HG02759 (cell line): ENCODE measurements around the gene GLIS2.
"Not testable (repeated sequence)": the region's sequence is repeated elsewhere in the genome, so short reads cannot be mapped to it uniquely, and the experiment has no call there.

ENCODE experiments used
- ATAC-seq: cut with Tn5 transposase; IDR thresholded peaks from one replicate; pipeline ENCODE4 v1.9.1; 2021; ENCODE audit warnings: mild to moderate bottlenecking, moderate library complexity; ENCODE audit not compliant: unreplicated experiment

GLIS2 gene

DNA sequence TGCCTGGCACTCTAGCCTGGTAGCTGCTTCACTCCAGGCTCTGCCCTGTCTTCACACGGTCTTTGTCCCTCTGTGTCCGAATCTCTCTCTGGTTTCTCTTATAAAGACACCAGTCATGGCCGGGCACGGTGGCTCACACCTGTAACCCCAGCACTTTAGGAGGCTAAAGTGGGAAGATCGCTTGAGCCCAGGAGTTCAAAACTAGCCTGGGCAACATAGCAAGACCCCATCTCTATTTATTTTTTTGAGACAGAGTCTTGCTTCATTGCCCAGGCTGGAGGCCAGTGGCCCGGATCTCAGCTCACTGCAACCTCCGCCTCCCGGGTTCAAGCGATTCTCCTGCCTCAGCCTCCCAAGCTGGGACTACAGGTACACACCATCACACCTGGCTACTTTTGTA, 17.8 kb downstream of the GLIS2 start:
- not testable (repeated sequence) for ATAC-seq

DNA sequence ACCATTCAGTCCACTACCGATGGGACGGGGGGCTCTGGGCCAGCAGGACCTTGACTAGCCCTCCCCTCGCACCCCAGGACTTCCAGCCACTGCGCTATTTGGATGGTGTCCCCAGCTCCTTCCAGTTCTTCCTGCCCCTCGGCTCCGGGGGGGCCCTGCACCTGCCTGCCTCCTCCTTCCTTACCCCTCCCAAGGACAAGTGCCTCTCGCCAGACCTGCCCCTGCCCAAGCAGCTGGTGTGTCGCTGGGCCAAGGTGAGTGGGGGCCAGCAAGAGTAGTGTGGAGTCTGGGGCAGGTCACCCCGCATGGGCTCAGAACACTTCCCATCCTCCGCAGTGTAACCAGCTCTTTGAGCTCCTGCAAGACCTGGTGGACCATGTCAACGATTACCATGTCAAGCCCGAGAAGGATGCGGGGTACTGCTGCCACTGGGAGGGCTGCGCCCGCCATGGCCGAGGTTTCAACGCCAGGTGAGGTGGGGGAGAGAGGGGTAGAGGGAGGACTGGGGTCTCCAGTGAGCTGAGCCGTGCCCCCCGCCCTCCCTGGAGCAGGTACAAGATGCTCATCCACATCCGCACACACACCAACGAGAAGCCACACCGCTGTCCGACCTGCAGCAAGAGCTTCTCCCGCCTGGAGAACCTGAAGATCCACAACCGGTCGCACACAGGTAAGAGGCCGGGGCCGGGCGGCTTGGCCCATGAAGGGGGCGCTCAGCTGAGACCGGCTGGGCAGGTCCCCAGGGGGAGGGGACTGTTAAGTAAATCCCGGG, 19.0 kb downstream of the GLIS2 start:
- ATAC-seq, result no peak

DNA sequence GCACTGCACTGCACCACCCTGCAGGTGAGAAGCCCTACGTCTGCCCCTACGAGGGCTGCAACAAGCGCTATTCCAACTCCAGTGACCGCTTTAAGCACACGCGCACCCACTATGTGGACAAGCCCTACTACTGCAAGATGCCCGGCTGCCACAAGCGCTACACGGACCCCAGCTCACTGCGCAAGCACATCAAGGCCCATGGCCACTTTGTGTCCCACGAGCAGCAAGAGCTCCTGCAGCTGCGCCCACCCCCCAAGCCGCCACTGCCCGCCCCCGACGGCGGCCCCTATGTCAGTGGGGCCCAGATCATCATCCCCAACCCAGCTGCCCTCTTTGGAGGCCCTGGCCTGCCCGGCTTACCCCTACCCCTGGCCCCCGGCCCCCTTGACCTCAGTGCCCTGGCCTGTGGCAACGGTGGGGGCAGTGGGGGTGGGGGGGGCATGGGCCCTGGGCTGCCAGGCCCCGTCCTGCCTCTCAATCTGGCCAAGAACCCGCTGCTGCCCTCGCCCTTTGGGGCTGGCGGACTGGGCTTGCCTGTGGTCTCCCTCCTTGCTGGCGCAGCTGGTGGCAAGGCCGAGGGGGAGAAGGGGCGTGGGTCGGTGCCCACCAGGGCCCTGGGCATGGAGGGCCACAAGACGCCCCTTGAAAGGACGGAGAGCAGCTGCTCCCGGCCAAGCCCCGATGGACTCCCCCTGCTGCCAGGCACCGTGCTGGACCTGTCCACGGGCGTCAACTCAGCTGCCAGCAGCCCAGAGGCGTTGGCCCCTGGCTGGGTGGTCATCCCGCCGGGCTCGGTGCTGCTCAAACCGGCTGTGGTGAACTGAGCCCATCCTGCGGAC, 21.1 kb downstream of the GLIS2 start:
- no peak for ATAC-seq

DNA sequence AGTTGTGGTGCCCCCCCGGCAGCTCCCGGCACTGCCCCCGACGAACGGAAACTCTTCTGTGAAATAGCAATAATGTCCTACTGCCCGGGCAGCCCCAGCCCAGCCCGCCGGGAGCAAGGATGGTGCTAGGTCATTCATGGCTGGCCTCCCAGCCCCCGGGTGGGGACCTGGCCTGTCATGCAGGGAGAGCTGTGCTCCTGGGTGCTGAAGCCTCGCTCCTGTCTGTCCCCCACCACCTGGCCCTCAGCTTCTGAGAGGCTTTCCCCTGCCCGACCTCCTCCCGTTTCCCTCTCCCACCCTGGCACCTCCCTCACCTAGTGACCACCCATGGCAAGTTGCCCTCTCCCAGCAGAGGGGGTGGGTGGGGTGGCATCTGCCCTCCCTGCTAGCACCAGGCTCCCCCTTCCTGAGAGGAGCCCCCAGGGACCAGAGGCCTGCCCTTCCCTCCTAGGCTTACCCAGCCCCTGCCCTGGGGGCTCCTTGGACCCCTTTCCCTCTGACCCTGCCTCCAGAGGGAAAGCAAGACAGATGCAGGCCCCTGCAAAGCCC, 21.7 kb downstream of the GLIS2 start:
- no peak for ATAC-seq

DNA sequence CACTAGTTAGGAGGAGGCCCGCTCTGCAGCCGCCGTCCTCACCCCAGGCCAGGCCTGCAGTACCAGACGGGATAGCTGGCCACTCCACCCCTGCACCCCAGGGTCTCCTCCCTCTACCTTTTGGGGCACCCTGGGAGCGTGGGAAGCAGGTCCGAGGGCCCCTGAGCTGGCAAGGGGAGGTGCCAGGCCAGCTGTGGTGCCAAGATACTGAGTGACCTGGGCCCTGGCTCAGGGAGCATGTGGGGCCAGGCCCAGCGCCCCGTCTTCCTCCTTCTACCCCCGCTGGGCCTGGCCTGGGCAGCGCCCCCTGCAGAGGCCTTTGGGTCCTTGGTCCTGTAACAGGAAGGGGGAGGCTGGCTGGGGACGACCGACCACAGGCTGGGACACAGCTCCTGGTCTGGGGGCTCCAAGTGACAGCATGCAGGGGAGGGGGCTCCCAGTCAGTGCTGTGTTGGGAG, 22.3 kb downstream of the GLIS2 start:
- ATAC-seq, result no peak

DNA sequence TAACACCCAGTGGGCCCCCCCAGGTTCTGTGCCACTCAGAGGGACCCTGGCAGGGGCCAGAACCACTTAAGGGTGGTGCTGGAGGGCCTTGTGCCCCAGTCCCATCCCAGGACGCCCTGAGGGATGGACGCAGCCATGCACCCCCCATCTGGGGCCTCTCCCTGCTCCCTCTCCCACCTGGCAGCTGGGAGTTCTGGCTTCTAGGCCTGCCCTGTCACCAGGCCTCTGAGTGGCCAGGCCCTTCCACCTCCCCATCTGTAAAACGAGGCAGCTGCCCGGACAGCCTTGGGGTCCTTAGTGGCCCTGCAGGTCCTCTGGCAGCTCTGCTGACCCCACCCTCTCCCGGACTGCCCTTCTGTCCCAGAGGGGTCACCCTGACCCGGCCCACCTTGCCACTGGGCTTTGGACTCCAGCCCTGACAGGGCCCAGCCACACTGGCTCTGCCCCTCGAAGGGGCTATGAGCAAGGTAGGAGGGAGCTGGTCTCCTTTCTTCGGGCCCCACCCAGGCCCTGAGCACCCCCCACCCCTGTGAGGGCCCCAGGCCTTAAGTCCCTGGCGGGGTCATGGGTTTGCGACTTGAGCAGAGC, 22.9 kb downstream of the GLIS2 start:
- ATAC-seq, result no peak

DNA sequence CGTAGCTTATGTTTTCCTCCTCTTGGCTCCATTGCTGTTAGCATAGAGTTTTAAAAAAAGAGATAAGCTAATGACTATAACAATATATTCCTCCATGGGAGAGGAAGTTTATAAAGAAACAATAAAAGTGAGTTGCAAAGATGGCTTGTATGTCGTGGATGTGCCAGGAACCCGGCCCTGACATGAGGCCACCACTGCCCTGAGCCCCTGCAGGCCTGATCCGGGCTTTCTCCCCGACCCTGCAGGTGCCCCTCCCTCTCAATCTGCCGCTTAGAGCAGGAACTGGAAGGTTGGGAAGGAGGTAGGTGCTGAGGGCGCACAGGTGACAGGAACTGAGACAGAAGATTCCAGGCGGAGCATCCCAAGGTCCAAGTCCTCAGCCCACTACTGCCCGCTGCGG, 23.6 kb downstream of the GLIS2 start:
- no peak for ATAC-seq

DNA sequence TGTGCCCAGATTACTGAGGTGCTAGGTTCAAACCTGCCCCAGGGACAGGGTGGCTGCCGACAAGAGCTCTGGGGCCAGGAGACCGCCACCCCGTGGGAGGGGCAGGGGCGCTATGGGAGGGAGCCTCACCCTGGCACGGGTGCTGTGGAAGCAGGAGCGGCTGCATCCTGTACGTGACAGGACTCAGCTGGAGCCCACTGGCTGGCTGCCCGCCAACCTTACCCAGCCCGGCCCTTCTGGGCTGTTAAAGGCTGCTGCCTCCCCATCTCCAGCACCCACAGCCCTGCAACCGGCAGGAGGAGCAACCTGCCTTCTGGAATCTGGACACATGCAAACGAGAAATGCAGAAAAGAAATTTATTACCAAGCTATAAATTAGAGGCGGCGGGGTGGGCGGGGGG, 24.0 kb downstream of the GLIS2 start:
- no peak for ATAC-seq

DNA sequence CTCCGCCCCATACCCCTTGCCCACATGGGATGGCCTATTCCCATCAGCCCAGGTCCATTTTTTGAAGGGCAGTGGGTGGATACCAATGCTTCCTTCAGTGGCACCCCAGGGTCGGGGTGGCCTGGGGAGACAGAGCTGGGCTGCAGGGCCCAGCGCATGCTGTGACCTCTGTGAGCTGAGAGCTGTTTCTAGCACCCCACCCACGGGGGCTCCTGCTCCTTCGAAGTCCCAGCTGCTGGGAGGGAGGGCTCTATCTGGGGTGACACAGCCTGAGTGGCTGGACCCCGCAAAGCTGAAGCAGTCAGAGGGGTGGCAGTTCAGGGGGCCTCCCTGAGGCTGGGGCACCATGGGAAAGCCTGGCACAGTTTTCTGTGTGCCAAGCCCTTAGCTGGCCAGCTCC, 24.6 kb downstream of the GLIS2 start:
- ATAC-seq, result no peak

DNA sequence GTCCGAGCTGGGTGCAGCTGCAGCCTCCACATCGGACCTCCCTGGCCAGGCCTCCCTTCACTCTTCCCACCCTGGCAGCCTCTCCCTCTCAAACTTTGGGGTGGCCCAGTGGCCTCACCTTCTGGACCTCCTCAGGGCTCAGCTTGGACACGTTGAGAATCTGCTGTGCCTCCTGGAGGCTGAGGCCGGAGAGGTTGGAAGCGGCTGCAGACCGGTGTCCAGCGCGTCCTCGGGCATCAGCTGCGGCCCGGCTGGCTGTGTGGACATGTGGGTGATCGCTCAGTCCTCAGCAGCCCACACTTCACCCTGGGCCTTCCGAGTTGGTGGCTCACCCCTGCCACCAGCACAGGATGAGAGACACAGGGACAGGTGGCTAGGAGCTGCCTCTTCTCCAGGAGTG, 25.4 kb downstream of the GLIS2 start:
- no peak for ATAC-seq

DNA sequence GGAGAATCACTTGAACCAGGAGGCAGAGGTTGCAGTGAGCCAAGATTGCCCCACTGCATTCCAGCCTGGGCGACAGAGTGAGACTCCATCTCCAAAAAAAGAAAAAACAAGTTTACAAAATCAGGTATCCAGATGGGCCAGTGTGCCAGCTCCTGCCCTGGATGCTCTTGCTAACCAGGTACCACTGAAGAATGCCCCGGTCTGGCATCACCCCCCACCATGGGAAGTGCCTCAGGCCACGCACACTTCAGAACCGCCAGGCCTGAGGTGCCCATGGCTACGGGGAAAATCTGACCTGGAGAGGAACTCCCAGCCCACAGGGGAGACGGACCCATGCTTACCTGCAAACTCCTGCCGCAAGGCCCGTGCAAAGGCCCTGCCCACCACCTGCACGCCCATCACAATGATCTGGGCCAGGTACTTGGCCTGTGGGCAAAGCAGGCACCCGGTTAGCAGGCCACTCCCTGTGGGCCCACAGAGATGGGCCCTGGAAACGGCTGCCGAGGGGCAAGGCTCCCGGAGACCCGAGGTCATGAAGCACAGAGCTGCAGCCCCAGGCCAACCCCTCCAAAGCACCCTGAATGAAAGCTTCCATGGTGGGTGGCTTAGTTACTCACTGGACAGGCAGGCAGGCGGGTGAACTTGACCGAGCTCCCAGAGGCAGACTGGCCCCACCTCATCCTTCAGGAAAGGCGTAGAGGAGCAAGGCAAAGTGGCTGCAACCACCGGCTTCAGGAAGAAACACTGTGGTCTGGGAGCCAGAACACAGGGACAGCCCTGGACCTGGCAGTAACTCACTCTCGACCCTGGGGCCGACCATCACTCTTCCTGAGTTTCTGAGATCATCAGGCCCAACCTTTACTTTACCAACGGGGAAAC, 27.2 kb downstream of the GLIS2 start:
- no peak for ATAC-seq

DNA sequence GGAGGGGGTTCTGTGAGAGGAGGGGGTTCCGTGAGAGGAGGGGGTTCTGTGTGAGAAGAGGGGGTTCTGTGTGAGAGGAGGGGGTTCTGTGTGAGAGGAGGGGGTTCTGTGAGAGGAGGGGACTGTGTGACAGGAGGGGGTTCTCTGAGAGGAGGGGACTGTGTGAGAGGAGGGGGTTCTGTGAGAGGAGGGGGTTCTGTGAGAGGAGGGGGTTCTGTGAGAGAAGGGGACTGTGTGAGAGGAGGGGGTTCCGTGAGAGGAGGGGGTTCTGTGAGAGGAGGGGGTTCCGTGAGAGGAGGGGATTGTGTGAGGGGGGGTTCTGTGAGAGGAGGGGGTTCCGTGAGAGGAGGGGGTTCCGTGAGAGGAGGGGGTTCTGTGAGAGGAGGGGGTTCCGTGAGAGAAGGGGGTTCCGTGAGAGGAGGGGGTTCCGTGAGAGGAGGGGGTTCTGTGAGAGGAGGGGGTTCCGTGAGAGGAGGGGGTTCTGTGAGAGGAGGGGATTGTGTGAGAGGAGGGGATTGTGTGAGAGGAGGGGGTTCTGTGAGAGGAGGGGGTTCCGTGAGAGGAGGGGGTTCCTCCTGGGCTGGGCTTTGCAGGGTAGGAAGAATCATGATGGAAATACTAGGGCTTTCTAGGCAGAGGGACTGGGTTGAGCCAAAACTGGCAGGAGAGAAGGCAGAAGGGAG, 28.6 kb downstream of the GLIS2 start:
- ATAC-seq, result not testable (repeated sequence)

DNA sequence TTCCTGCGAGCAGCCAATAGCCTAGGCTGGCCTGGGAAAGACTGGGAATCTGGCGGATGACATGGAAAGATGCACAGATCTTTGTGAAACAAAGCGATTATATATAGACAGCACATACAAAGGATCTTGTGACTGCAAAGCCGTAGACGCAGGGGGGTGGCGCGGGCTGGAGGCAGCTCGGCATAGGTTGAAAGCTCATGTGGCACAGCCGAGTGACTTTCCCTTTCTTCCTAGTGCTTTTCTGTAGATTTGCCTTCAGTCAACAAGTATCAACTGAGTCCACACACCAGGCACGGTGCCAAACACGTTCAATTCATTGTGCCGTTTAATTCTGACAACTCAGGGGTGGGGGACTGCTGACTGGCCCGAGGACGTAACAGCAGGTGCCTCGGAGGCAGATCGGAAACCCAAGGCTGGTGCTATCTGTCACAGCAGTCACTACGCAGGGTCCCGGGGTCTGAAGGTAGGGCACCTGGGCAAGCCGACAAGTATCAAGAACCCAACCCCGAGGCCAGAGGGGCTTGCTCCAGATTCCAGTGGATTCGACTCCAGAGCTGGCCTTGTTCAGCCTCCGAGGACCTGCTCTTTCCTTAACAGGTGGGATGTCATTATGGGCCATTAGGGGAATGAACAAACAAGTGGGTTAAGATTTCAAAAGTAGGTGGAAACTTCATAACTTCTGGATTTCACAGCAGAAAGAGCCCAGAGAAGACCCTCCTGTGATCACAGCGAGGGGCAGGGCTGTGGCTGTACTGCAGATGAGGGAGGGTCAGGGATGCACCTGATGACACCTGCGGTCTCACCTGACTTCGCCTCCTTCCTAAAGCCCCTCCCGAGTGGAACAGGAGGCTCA, 29.3 kb downstream of the GLIS2 start:
- ATAC-seq, result no peak

DNA sequence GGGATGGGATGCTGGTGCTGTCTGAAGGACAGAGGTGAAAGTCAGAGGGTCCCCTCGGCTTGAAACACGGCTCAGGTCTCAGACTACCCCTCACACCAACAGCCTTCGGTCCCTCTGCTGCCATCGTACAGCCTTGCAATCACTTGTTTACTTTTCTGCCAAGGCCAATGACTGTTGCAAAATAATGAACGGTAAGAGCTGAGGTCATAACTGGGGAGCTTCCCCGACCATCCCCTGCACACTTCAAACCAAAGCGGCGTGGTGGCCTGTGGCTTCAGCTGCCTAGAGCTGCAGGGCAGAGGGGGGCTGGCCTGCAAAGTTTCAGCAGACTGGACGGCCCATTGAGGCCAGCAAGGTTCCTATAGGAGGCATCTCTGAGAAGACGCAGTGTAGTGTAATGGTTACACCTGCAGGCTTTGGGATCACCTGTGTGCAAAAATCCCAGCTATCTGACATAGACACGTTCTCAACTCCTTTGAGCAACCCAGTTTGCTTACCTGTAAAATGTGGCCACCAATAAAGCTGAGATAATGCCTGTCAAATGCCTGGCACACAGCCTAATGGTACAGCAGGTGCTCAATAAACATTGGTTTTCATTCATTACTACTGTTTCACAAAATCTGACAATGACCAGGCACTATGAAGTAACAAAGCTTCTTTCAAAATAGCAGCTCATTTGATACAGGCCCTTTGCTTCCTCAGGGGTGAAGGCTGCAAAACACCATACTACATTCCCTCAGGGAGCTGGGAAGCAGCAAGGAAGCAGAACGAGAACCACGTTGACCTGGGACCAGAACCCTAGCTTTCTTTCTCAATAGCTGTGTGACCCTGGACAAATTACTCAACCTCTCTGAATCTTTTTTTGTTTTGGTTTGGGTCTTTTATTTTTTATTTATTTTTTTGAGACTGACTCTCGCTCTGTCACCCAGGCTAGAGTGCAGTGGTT, 30.2 kb downstream of the GLIS2 start:
- ATAC-seq, result no peak

DNA sequence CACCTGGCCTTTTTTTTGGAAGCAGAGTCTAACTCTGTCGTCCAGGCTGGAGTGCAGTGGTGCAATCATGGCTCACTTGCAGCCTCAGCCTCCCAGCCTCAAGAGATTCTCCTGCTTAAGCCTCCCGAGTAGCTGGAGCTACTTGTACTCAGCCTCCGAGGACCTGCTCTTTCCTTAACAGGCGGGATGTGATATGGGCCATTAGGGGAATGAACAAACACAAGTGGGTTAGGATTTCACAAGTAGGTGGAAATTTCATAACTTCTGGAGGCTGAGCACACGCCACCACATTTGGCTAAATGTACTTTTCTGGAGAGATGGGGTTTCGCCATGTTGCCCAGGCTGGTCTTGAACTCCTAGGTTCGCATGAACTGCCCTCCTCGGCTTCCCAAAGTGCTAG, 31.1 kb downstream of the GLIS2 start:
- ATAC-seq, result no peak

DNA sequence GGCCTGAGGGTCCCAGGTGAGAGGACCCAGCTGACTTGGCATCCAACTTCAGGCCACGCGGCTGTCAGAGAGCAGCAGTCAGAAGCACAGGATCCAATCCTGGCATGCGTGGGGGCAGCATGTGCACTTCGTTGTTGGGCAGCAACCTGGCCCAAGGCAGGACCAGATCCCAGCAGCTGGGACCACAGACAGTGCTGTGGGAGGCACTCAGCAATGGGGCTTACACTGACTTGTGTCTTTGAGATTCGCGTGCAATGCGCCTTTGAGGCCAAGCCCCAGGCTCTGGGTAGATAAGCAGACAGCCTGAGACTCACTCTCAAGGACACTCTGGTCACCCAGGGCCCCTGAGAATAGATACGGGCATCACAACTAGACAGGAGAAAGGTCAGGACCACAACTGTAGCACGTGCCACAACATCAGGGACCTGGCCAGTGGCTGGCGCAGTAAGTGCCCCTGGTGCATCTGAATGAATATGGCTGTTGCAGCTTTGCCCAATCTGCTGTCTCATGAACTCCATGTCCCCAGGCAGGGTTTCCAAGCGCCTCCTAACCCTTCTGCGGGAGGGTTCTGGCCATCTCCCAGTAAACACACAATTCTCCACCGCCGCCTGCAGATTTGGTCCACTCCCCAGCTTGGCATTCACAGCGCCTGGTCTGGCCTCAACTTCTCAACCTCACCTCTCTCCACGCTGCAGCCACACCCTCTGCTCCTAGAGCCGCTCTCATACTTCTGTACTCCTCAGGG, 32.1 kb downstream of the GLIS2 start:
- ATAC-seq, result no peak

DNA sequence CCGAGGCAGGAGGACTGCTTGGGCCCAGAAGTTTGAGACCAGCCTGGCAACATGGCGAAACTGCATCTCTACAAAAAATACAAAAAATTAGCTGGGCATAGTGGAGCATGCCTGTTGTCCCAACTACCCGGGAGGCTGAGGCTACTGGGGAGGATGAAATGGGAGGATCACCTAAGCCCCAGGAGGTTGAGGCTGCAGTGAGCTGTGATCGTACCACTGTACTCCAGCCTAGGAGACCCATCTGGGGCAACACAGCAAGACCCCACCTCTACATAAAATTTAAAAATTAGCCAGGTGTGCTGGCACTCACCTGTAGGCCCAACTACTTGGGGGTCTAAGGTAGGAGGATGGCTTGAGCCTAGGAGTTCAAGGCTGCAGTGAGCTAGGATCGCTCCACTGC, 33.5 kb downstream of the GLIS2 start:
- no peak for ATAC-seq
